Uterus (tissue), 4 donors: ENCODE measurements around the gene PPARG. TPM values are rescaled to one million over a fixed set of nuclear protein-coding genes. Genes with fewer than 3 reads are reported as not detected.
"Not testable (repeated sequence)": the region's sequence is repeated elsewhere in the genome, so short reads cannot be mapped to it uniquely, and the experiment has no call there.

Experiments used
- DNase-seq, 2 donors: peaks; one replicate each; pipeline ENCODE4 v3.0.0-alpha.2; 2019 to 2020
- H3K27ac ChIP-seq, 2 donors: fragments of 200-600 bp; sonication (generic); 1 replicate in 1 of 2; 2 replicates in 1 of 2; pipeline ENCODE4 v1.5.1; 2016 to 2018
- H3K27me3 ChIP-seq, 2 donors: fragments of 200-600 bp; sonication (generic); one replicate each; pipeline ENCODE4 v1.5.1; 2018 to 2019; ENCODE audit warnings: control low read depth in 1 of 2
- H3K36me3 ChIP-seq, 2 donors: fragments of 200-600 bp; sonication (generic); one replicate each; pipeline ENCODE4 v1.5.1; 2019; ENCODE audit warnings: control low read depth in 1 of 2
- H3K4me1 ChIP-seq, 2 donors: fragments of 200-600 bp; sonication (generic); one replicate each; pipeline ENCODE4 v1.5.1; 2018 to 2019; ENCODE audit warnings: control low read depth in 1 of 2
- H3K4me3 ChIP-seq, 2 donors: fragments of 200-600 bp; sonication (generic); 1 replicate in 1 of 2; 2 replicates in 1 of 2; pipeline ENCODE4 v1.5.1; 2018 to 2019; ENCODE audit warnings: mild to moderate bottlenecking in 1 of 2
- H3K9me3 ChIP-seq, 2 donors: fragments of 200-600 bp; sonication (generic); one replicate each; pipeline ENCODE4 v1.5.1; 2019; ENCODE audit warnings: control low read depth in 1 of 2
- POLR2A ChIP-seq, 2 donors: fragments of 450-650 bp; IDR thresholded peaks; one replicate each; pipeline ENCODE4 v1.6.1; 2016; ENCODE audit warnings: antibody characterized with exemption in 2 of 2, mild to moderate bottlenecking in 1 of 2, moderate library complexity in 1 of 2
- intact Hi-C: fragments of 100-400 bp; cut with DNase I; formaldehyde crosslinking; loops from one replicate; pipeline ENCODE4 v1.15.1; 2023; ENCODE audit warnings: low total_unique reads
- total RNA-seq, 4 donors: library from RNA; depleted of rRNA in 3 of 4; stranded (reverse); fragments of >200 nt in 3 of 4; gene quantifications; one replicate each; pipeline versions ENCODE4 v1.1.0 to v1.2.4, GENCODE V29; 2014 to 2023
- TF ChIP-seq, protein P1 (sequence below), 4 experiments: fragments of 200-600 bp in 2 of 4; fragments of 450-650 bp in 2 of 4; sonication (generic) in 2 of 4; IDR thresholded peaks; one replicate each; pipeline ENCODE4 v1.5.1; 2016 to 2019; ENCODE audit warnings: antibody characterized with exemption in 4 of 4, mild to moderate bottlenecking in 2 of 4, moderate library complexity in 1 of 4
- donor health status: DM: yes; HTN: yes; CAD: no.

The PPARG gene
- total RNA-seq, 4 donors from 2014 or later: 5.1 to 29.1 (median 12.9) TPM

DNA sequence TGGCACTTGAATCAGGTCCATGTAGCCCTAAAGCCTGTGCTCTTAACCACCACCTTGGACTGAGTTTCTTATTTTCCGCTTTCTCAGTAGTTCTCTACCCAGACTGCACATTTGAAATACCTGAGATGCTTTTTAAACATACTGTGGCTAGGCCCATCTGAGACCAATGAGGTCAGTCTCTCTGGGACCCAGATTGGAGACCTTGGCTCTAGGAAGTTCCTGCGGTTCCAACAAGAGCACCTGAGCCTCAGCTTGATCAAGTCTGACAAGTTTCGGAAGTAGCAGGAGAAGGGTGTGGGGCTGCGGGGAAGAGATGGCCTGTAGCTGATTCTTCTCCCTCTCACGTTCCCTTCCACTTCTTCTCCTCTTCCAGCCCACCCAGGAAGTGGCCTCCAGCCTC lies 183.9 kb downstream of the PPARG start:
- Histone ChIP-seq H3K4me3 (no peak overlapping the region), H3K27me3 (no peaks in the 10 kb centered on the region), H3K27ac (no peak overlapping the region), H3K9me3 (no peaks in the 10 kb centered on the region), H3K36me3 (no peaks in the 10 kb centered on the region), H3K4me1 (no peaks in the 10 kb centered on the region)
- intact Hi-C loops: no loop called here
- TF ChIP-seq, protein P1, sequence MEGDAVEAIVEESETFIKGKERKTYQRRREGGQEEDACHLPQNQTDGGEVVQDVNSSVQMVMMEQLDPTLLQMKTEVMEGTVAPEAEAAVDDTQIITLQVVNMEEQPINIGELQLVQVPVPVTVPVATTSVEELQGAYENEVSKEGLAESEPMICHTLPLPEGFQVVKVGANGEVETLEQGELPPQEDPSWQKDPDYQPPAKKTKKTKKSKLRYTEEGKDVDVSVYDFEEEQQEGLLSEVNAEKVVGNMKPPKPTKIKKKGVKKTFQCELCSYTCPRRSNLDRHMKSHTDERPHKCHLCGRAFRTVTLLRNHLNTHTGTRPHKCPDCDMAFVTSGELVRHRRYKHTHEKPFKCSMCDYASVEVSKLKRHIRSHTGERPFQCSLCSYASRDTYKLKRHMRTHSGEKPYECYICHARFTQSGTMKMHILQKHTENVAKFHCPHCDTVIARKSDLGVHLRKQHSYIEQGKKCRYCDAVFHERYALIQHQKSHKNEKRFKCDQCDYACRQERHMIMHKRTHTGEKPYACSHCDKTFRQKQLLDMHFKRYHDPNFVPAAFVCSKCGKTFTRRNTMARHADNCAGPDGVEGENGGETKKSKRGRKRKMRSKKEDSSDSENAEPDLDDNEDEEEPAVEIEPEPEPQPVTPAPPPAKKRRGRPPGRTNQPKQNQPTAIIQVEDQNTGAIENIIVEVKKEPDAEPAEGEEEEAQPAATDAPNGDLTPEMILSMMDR (IDR thresholded peaks at IDR 0.05): no peak
- no peak for TF ChIP-seq POLR2A (IDR thresholded peaks at IDR 0.05)
- no peak for DNase-seq

DNA sequence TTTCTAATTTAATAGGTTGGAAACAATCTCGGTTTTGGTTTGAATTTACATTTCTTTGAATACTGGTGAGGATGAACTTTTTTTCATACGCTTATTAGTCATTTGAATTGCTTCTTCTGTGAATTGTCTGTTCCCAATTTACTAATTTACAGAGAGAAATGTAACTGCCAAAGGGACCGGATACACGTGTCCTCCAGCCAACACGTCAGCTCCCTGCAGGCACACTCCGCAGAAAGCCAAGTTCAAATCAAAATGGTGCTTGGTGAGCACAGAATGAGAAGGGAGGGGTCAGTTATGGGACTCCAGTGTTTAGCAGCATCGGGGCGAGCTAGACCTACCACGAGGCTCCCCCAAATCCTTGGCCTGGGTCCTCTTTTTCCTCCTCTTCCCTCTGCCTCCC lies 184.6 kb downstream of the PPARG start:
- no peaks in the 10 kb centered on the region for H3K36me3 ChIP-seq
- no peaks in the 10 kb centered on the region for H3K9me3 ChIP-seq
- no peak for DNase-seq
- H3K4me1 ChIP-seq: no peaks in the 10 kb centered on the region
- H3K27me3 ChIP-seq: no peaks in the 10 kb centered on the region
- no peak overlapping the region for H3K4me3 ChIP-seq
- intact Hi-C loops: no loop called here
- TF ChIP-seq POLR2A (IDR thresholded peaks at IDR 0.05): no peak
- TF ChIP-seq, protein P1 (IDR thresholded peaks at IDR 0.05): no peak
- no peak overlapping the region for H3K27ac ChIP-seq

DNA sequence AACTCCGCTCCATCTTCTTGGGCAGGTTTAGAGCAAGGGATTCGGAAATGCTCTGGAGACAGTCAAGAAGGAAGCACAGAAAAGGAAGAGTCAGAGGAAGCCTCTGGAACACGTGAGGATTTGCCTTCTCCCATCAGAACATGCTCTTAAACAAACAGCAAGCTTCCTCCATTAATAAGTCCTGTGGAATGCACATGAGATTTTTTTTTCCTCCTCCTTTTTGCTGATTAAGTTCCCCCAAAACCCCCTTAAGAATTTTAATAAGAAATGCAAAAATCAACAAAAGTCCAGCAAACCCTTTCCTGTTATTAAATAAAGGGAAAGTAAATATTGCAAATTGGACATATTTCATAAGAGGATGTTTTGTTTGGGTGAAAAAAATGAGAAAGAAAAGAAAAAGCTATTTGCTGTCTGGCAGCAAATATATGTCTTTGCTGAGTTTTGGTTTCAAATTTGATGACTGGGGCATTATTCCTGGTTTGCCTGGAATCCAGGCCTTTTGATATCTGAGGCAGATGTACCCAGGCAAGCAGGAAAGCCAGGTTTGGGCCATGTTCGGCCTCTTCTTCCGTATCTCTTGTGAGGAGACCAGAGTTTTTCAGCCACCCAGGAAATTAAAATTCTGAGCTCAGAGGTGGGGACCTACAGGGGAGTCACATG lies 187.5 kb downstream of the PPARG start:
- DNase-seq: no peak

DNA sequence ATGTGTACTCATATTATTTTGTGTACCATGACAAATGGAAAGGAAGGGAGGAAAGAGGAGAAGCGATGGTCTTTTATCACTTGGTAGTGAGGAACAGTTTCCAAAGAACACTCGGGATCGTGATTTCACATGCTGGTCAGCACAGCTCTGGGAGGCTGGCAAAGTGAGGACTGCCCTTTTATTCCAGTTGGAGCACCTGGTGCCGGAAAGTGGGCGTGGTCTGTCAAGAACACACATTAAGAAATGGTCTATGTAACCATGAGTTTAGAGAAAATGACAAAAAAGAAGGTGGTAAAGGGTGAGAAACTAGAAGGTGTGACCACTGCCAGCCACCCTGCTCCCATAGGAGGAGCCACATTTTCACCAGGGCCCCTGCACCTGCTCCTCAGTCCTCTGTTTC lies 188.4 kb downstream of the PPARG start:
- no peak for DNase-seq
- no peak overlapping the region for H3K4me3 ChIP-seq

More for the DNA sequence above, 187.5 kb downstream of the PPARG start:
- no peaks in the 10 kb centered on the region for H3K27me3 ChIP-seq
- H3K4me1 ChIP-seq: no peaks in the 10 kb centered on the region
- TF ChIP-seq, protein P1 (IDR thresholded peaks at IDR 0.05): no peak
- no peak for TF ChIP-seq POLR2A (IDR thresholded peaks at IDR 0.05)
- no peaks in the 10 kb centered on the region for H3K36me3 ChIP-seq
- intact Hi-C loops: loop anchor here (5.0 kb wide), 1 partner anchor 339 kb away; no protein-coding TSS in a partner anchor
- no peaks in the 10 kb centered on the region for H3K9me3 ChIP-seq
- H3K27ac ChIP-seq: peak overlapping the region; percentile 25 to 64
- no peak overlapping the region for H3K4me3 ChIP-seq

DNA sequence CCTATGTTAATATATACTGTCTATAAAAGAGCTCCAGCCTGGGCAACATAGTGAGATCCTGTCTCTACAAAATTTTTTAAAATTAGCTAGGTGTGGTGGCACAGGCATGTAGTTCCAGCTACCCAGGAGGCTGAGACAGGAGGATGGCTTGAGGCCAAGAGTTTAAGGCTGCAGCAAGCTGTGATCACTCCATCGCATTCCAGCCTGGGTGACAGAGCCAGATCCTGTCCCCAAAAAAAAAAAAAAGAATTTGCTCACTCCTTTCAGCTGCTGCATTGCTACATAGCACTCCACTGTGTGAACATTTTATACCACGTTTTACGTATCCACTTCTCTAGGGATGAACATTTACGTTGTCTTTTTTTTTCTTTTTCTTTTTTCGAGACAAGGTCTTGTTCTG lies 189.5 kb downstream of the PPARG start:
- intact Hi-C loops: loop anchor here (5.0 kb wide), 1 partner anchor 341 kb away; no protein-coding TSS in a partner anchor
- DNase-seq: no peak
- Histone ChIP-seq H3K27me3 (no peaks in the 10 kb centered on the region), H3K4me1 (no peaks in the 10 kb centered on the region), H3K27ac (no peak overlapping the region), H3K9me3 (no peaks in the 10 kb centered on the region), H3K4me3 (no peak overlapping the region), H3K36me3 (no peaks in the 10 kb centered on the region)
- no peak for TF ChIP-seq POLR2A (IDR thresholded peaks at IDR 0.05)
- TF ChIP-seq, protein P1 (IDR thresholded peaks at IDR 0.05): no peak

More for the DNA sequence above, 188.4 kb downstream of the PPARG start:
- no peaks in the 10 kb centered on the region for H3K4me1 ChIP-seq
- no peaks in the 10 kb centered on the region for H3K36me3 ChIP-seq
- TF ChIP-seq POLR2A (IDR thresholded peaks at IDR 0.05): no peak
- TF ChIP-seq, protein P1 (IDR thresholded peaks at IDR 0.05): no peak
- no peaks in the 10 kb centered on the region for H3K9me3 ChIP-seq
- H3K27me3 ChIP-seq: no peaks in the 10 kb centered on the region
- intact Hi-C loops: loop anchor here (5.0 kb wide), 1 partner anchor 340 kb away; no protein-coding TSS in a partner anchor
- peak overlapping the region in 1 of 2 donors; percentile 64 for H3K27ac ChIP-seq

DNA sequence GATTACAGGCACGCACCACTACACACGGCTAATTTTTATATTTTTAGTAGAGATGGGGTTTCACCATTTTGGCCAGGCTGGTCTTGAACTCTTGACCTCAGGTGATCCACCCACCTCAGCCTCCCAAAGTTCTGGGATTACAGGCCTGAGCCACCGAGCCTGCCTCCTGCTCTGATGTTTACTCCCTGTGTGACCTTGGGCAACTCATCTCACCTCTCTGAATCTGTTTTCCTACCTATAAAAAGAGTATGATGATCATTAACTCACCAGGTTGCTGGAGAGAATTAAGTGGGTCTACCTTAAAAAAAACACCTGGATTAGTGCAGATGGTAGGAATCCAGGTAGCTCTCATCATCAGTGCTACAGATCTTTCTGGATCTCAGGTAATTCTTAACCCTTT lies 190.3 kb downstream of the PPARG start:
- H3K9me3 ChIP-seq, H3K36me3 ChIP-seq, H3K4me3 ChIP-seq, H3K27ac ChIP-seq, H3K4me1 ChIP-seq, H3K27me3 ChIP-seq, DNase-seq: not testable (repeated sequence)
- intact Hi-C loops: loop anchor here (5.0 kb wide), 1 partner anchor 342 kb away; no protein-coding TSS in a partner anchor
